ENCODE results near the gene PLK3.

DNA sequence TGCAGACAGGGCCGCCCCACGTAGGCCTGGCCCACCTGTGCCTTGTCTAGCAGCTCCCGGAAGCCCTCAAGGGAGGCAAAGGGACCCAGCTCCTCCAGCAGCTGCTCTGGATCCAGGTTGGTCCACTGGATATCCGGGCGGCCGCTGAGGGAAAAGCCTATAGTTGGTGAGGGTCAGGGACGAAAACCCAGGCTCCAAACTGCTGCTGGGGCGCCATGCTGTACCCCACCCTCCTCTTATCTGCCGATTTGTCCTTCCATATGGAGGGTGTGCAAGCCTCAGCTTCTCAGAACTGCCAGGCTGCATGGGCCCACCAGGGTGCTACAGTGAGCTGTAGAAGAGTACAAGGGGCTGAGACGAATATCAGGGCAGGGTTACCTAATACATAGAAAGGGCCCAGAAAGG lies 30.7 kb downstream of the PLK3 start:
- TF ChIP-seq, protein P1, sequence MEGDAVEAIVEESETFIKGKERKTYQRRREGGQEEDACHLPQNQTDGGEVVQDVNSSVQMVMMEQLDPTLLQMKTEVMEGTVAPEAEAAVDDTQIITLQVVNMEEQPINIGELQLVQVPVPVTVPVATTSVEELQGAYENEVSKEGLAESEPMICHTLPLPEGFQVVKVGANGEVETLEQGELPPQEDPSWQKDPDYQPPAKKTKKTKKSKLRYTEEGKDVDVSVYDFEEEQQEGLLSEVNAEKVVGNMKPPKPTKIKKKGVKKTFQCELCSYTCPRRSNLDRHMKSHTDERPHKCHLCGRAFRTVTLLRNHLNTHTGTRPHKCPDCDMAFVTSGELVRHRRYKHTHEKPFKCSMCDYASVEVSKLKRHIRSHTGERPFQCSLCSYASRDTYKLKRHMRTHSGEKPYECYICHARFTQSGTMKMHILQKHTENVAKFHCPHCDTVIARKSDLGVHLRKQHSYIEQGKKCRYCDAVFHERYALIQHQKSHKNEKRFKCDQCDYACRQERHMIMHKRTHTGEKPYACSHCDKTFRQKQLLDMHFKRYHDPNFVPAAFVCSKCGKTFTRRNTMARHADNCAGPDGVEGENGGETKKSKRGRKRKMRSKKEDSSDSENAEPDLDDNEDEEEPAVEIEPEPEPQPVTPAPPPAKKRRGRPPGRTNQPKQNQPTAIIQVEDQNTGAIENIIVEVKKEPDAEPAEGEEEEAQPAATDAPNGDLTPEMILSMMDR (IDR thresholded peaks at IDR 0.05): no peak
- no peak for TF ChIP-seq POLR2AphosphoS5 (IDR thresholded peaks at IDR 0.05)

Measured in breast epithelium (tissue), 3 donors.